GM12872 (cell line): ENCODE results near the gene PPIF.

ENCODE experiments used
- TF ChIP-seq, protein P1 (sequence below): IDR thresholded peaks from 3 replicates; pipeline ENCODE4 v1.5.1; 2011; ENCODE audit warnings: low read depth, mild to moderate bottlenecking, low read length, moderate library complexity; ENCODE audit not compliant: insufficient read depth

The PPIF gene

DNA sequence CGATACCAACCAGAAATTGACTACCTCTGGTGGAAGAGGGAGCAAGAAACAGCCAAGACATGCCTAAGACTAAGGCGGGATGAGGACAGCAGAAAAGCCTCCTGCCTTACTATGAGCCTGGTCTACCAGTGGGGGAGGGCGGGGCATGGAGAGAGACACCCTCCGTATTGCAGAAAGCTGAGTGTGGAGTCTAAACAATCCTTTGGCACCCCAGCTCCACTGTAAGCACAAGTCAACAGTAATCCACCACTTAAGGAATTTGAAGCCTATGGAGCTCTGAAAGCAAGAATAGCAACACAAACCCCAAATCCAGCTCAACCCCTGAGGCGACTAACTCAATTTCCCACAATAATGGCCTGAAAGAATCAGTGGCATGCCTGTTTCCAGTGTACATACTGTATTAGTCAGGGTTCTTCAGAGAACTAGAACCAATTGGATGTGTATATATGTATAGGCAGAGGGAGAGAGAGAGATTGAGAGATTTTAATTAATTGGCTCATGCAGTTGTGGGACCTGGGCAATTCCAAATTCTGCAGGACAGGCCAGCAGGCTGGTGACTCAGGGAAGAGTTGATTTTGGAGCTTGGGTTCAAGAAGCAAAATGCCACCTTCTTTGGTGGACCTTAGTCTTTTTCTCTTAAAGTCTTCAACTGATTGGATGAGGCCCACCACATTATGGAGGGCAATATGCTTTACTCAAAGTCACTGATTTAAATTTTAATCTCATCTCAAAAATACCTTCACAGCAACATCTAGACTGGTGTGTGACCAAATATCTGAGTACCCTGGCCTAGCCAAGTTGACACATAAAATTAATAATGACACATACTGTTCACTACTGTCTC lies 13.5 kb downstream of the PPIF start:
- TF ChIP-seq, protein P1, sequence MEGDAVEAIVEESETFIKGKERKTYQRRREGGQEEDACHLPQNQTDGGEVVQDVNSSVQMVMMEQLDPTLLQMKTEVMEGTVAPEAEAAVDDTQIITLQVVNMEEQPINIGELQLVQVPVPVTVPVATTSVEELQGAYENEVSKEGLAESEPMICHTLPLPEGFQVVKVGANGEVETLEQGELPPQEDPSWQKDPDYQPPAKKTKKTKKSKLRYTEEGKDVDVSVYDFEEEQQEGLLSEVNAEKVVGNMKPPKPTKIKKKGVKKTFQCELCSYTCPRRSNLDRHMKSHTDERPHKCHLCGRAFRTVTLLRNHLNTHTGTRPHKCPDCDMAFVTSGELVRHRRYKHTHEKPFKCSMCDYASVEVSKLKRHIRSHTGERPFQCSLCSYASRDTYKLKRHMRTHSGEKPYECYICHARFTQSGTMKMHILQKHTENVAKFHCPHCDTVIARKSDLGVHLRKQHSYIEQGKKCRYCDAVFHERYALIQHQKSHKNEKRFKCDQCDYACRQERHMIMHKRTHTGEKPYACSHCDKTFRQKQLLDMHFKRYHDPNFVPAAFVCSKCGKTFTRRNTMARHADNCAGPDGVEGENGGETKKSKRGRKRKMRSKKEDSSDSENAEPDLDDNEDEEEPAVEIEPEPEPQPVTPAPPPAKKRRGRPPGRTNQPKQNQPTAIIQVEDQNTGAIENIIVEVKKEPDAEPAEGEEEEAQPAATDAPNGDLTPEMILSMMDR: no peak

DNA sequence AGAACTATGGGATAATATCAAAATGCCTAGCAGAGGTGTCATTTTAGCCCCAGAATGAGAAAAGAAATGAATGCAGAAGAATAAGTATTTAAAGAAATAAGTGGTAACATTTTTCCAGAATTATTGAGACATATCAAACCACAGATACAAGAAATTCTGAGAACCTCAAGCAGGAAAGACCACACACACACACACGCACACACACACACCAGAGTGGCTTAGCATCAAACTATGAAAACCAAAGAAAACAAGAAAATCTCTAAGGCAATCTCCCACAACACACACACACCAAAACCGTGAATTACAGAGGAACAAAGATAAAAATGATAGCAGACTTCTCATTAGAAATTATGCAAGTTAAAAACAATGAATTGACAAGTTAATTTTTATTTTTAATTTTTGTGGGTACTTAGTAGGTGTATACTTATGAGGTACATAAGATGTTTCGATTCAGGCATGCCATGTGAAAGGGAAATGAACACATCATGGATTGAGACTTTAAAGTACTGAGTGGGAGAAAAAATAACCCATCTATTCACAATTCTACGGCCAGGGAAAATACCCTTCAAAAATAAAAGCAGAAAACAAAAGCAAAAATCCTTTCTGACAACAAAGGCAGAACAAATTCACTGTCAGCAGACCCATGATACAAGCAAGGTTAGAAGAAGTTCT lies 14.6 kb downstream of the PPIF start:
- TF ChIP-seq, protein P1: no peak

DNA sequence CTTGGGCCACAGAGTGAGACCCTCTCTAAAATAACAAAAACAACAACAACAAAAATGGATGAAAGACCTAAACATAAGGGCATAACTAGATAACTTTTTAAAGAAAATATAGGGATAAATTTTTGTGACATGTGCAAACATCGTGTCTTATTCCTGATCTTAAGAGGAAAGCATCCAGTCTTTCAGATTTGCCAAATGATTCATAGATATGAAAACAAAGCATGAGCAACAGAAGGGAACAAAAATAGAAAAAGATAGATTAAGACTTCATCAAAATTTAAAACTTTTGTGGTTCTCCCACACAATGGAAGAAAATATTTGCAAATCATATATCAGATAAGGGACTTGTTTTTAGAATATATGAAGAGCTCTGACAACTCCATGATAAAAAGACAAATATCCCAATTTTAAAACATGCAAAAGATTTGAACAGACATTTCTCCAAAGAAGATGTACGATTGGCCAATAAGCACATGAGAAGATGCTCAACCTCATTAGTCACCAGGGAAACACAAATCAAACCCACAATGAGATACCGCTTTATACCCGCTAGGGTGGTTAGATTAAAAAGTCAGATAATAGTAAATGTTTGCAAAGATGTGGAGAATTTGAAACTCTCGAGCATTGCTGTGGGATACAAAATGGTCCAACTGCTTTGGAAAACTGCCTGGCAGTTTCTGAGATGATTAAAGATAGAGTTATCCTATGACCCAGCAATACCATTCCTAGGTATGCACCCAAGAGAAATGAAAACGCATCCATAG lies 20.3 kb downstream of the PPIF start:
- TF ChIP-seq, protein P1: no peak

DNA sequence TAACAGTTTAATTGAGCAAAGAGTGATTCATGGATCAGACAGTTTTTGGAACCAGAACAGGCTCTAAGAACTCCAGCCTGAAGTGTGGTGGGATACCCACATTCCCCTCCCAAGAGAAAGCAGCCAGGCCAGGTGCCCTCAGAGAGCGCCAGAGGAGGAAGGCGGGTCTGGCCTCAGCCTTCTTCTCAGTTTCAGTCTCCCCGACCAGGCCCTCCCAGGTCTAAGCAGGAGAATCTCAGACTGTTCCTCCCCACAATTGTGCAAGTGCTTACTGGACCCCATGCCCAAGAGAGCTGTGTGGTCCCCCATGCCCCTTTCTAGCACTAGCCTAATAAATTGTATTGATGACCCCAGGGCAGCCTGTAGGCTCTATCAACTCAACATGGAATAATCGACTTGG lies 25.6 kb downstream of the PPIF start:
- TF ChIP-seq, protein P1: no peak

DNA sequence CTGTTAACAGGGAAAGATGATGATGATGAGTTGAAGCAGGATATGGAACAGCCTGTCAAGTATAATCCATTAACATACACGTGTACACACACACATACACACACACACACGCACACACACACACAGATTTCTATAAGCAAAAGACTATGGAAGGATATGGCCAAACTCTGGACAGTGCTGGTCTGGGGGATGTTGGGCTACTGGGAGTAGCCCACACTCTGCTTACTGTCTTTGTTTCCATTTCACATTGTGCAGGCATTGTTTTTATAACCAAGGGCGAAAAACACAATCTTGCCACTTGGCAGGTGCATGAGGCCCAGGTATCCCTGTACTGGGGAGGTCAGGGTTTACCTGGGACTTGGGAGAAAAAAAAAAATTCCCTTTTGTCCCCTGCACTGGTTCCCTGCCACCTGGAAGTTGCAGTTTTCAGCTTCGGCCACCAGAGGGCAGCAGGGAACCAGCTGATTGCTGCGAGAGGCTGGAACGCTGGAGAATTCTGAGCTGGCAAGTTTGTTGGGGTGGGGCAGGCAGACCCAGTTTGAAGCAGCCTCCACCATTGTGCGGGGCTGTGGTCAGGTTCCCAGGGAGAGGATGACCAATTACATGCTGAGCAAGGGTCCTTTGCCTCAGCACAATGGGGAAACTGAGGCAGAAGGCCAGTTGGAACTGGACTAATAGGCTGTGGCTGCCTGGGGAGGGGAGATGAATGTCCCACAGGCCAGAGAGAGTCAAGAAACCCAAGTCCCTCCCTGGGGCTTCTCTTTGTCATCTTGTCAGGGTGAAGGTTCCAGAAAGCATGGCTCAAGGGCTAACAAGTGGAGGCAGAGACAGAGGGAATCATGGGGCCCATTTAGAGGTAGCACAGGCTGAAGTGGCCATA lies 27.3 kb downstream of the PPIF start:
- TF ChIP-seq, protein P1: peak; percentile 93

DNA sequence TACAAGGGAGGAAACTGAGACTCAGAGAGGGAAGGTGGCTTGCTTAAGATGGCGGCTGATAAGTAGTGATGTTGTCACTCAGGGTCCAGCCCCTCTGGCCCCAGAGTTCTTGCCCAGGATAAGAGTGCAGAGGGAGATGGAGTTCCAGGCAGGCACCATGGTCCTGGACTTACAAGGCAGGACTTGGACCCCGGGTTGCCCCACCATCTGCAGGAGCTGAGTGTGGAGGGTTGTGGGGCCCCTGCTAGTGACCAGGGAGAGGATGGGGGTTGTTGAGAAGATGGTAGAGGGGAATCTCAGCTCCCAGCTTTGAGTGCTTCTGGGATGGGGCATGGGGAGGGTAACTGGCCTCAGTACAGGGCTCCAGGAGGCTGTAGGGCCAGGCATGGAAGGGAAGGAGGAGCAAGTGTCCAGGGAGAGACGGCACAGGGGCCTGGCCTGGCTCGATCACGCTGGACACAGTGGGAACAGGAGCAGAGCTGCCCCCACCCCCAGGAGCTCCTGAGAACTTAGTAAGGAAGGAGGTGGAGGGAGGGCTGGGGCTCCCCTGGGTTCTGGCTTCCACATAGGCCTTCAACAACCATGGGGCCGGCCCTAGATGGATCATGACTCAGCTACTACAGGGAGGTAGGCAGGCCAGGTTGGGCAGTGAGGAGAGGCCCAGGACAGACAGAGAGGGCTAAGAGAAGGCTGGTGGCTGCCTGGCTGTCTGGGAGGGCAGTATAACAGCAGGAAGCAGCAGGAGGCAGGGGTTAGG lies 28.2 kb downstream of the PPIF start:
- TF ChIP-seq, protein P1: no peak
